ENCODE data around the gene MMD2. TPM values are rescaled to one million over a fixed set of nuclear protein-coding genes. Genes with fewer than 3 reads are reported as not detected.

MMD2 gene
- total and polyA plus RNA-seq, 2 donors (not counting 1 experiment from before 2014, with no cell fraction given): not detected

GRCh38 chr7:4889682-4890081 lies 69.3 kb downstream of the MMD2 start:
- no peak overlapping the region for H3K27ac ChIP-seq (ENCODE audit: insufficient read depth, low read length)
- no peaks in the 10 kb centered on the region for H3K79me2 ChIP-seq (ENCODE audit: control insufficient read depth, insufficient read depth, low read length)
- no peak overlapping the region for H2AFZ ChIP-seq (ENCODE audit: low read length)
- H3K4me3 ChIP-seq (replicated peaks in 1 of 4; ENCODE audit: control extremely low read depth in 1 of 4, insufficient read depth in 1 of 4, low read depth in 3 of 4, low read length in 4 of 4): no peak overlapping the region
- H3K4me2 ChIP-seq (ENCODE audit: extremely low read depth, insufficient read depth, low read length): no peak overlapping the region
- H3K36me3 ChIP-seq (ENCODE audit: control insufficient read depth, insufficient read depth, low read length): no peaks in the 10 kb centered on the region
- no peaks in the 10 kb centered on the region for H4K20me1 ChIP-seq (ENCODE audit: control insufficient read depth, extremely low read depth, insufficient read depth, low read length)
- H3K4me1 ChIP-seq (ENCODE audit: control insufficient read depth, extremely low read depth, insufficient read depth, low read length): no peaks in the 10 kb centered on the region
- H3K27me3 ChIP-seq (ENCODE audit: control insufficient read depth, insufficient read depth, low read length): no peaks in the 10 kb centered on the region
- TF ChIP-seq, protein P1, sequence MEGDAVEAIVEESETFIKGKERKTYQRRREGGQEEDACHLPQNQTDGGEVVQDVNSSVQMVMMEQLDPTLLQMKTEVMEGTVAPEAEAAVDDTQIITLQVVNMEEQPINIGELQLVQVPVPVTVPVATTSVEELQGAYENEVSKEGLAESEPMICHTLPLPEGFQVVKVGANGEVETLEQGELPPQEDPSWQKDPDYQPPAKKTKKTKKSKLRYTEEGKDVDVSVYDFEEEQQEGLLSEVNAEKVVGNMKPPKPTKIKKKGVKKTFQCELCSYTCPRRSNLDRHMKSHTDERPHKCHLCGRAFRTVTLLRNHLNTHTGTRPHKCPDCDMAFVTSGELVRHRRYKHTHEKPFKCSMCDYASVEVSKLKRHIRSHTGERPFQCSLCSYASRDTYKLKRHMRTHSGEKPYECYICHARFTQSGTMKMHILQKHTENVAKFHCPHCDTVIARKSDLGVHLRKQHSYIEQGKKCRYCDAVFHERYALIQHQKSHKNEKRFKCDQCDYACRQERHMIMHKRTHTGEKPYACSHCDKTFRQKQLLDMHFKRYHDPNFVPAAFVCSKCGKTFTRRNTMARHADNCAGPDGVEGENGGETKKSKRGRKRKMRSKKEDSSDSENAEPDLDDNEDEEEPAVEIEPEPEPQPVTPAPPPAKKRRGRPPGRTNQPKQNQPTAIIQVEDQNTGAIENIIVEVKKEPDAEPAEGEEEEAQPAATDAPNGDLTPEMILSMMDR (conservative IDR thresholded peaks at IDR 0.05 in 1 of 2, IDR thresholded peaks at IDR 0.05 in 1 of 2; ENCODE audit: low read depth in 1 of 2, low read length in 2 of 2): no peak
- no peak for TF ChIP-seq EZH2 (IDR thresholded peaks at IDR 0.05; ENCODE audit: low read length, missing control alignments)
- DNase-seq (ENCODE audit: low read depth in 2 of 2): no peak
- H3K9ac ChIP-seq (ENCODE audit: insufficient read depth, low read length): no peak overlapping the region
- H3K9me3 ChIP-seq (ENCODE audit: control insufficient read depth, insufficient read depth, low read depth, low read length): no peaks in the 10 kb centered on the region

DNA sequence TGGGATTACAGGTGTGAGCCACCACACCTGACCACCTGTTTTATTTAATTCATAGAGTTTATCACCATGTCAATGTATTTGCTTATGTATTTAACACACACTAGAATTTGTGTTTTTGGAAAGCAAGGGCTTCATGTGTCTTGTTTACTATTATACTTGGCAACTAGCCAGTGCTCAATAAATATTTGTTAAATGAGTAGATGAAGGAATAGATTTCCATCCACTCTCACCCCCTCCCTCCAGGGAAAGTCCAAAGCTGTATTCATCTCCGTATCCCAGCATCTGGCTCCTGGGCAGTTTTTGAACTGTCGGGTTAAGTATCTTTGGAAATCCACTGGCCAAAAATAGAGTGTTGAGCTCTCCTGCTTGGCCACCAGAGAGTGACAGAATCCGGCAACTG lies 70.8 kb downstream of the MMD2 start:
- H4K20me1 ChIP-seq (ENCODE audit: control insufficient read depth, extremely low read depth, insufficient read depth, low read length): no peaks in the 10 kb centered on the region
- H3K4me1 ChIP-seq (ENCODE audit: control insufficient read depth, extremely low read depth, insufficient read depth, low read length): no peaks in the 10 kb centered on the region
- no peak overlapping the region for H3K9ac ChIP-seq (ENCODE audit: insufficient read depth, low read length)
- no peak overlapping the region for H3K4me2 ChIP-seq (ENCODE audit: extremely low read depth, insufficient read depth, low read length)
- no peak for DNase-seq (ENCODE audit: low read depth in 2 of 2)
- no peak overlapping the region for H3K4me3 ChIP-seq (replicated peaks in 1 of 4; ENCODE audit: control extremely low read depth in 1 of 4, insufficient read depth in 1 of 4, low read depth in 3 of 4, low read length in 4 of 4)
- H3K27me3 ChIP-seq (ENCODE audit: control insufficient read depth, insufficient read depth, low read length): no peaks in the 10 kb centered on the region
- H2AFZ ChIP-seq (ENCODE audit: low read length): no peak overlapping the region
- no peak overlapping the region for H3K27ac ChIP-seq (ENCODE audit: insufficient read depth, low read length)
- H3K36me3 ChIP-seq (ENCODE audit: control insufficient read depth, insufficient read depth, low read length): no peaks in the 10 kb centered on the region
- TF ChIP-seq, protein P1 (conservative IDR thresholded peaks at IDR 0.05 in 1 of 2, IDR thresholded peaks at IDR 0.05 in 1 of 2; ENCODE audit: low read depth in 1 of 2, low read length in 2 of 2): no peak
- TF ChIP-seq EZH2 (IDR thresholded peaks at IDR 0.05; ENCODE audit: low read length, missing control alignments): no peak
- H3K79me2 ChIP-seq (ENCODE audit: control insufficient read depth, insufficient read depth, low read length): no peaks in the 10 kb centered on the region
- H3K9me3 ChIP-seq (ENCODE audit: control insufficient read depth, insufficient read depth, low read depth, low read length): no peaks in the 10 kb centered on the region

GRCh38 chr7:4886671-4887070 lies 72.3 kb downstream of the MMD2 start:
- no peaks in the 10 kb centered on the region for H3K36me3 ChIP-seq (ENCODE audit: control insufficient read depth, insufficient read depth, low read length)
- H2AFZ ChIP-seq (ENCODE audit: low read length): no peak overlapping the region
- H3K4me2 ChIP-seq (ENCODE audit: extremely low read depth, insufficient read depth, low read length): no peak overlapping the region
- no peak overlapping the region for H3K9ac ChIP-seq (ENCODE audit: insufficient read depth, low read length)
- TF ChIP-seq, protein P1 (conservative IDR thresholded peaks at IDR 0.05 in 1 of 2, IDR thresholded peaks at IDR 0.05 in 1 of 2; ENCODE audit: low read depth in 1 of 2, low read length in 2 of 2): no peak
- no peak for TF ChIP-seq EZH2 (IDR thresholded peaks at IDR 0.05; ENCODE audit: low read length, missing control alignments)
- no peak overlapping the region for H3K27ac ChIP-seq (ENCODE audit: insufficient read depth, low read length)
- no peak for DNase-seq (ENCODE audit: low read depth in 2 of 2)
- no peaks in the 10 kb centered on the region for H3K27me3 ChIP-seq (ENCODE audit: control insufficient read depth, insufficient read depth, low read length)
- no peaks in the 10 kb centered on the region for H3K79me2 ChIP-seq (ENCODE audit: control insufficient read depth, insufficient read depth, low read length)
- H4K20me1 ChIP-seq (ENCODE audit: control insufficient read depth, extremely low read depth, insufficient read depth, low read length): no peaks in the 10 kb centered on the region
- peaks cover 8% of the 10 kb centered on the region for H3K4me1 ChIP-seq (ENCODE audit: control insufficient read depth, extremely low read depth, insufficient read depth, low read length)
- no peak overlapping the region for H3K4me3 ChIP-seq (replicated peaks in 1 of 4; ENCODE audit: control extremely low read depth in 1 of 4, insufficient read depth in 1 of 4, low read depth in 3 of 4, low read length in 4 of 4)
- H3K9me3 ChIP-seq (ENCODE audit: control insufficient read depth, insufficient read depth, low read depth, low read length): no peaks in the 10 kb centered on the region

Data from fibroblast of lung (primary cell).